ENCODE measurements around the gene BRAF.

DNA sequence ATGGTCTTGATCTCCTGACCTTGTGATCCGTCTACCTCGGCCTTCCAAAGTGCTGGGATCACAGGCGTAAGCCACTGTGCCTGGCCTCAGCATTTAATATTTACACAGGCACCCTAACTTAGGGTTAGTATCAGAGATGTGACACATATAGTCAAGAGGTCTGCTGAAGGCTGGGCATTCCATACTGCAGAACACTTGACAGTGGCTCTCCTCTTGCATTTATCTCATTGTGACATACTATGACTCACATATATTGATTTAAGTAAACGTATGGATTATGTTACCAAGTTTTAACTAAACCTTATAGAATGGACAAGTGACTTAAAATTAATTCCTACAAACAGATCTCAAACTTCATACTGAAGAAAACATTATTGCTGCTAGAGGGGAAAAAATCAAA lies 36.6 kb downstream of the BRAF start:
- TF ChIP-seq, protein P1, sequence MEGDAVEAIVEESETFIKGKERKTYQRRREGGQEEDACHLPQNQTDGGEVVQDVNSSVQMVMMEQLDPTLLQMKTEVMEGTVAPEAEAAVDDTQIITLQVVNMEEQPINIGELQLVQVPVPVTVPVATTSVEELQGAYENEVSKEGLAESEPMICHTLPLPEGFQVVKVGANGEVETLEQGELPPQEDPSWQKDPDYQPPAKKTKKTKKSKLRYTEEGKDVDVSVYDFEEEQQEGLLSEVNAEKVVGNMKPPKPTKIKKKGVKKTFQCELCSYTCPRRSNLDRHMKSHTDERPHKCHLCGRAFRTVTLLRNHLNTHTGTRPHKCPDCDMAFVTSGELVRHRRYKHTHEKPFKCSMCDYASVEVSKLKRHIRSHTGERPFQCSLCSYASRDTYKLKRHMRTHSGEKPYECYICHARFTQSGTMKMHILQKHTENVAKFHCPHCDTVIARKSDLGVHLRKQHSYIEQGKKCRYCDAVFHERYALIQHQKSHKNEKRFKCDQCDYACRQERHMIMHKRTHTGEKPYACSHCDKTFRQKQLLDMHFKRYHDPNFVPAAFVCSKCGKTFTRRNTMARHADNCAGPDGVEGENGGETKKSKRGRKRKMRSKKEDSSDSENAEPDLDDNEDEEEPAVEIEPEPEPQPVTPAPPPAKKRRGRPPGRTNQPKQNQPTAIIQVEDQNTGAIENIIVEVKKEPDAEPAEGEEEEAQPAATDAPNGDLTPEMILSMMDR (IDR thresholded peaks at IDR 0.05): no peak
- no peak for TF ChIP-seq POLR2A (IDR thresholded peaks at IDR 0.05)

Data from lower leg skin (tissue), 3 donors.